Measurements from ENCODE around the gene ABCC8. TPM values are rescaled to one million over a fixed set of nuclear protein-coding genes. Genes with fewer than 3 reads are reported as not detected.

Gene ABCC8
- total and polyA plus RNA-seq, 2 experiments from 2014 or later, result not detected

- H3K4me1 ChIP-seq (ENCODE audit: insufficient read depth), result no peaks in the 10 kb centered on the region
- H2AFZ ChIP-seq, result no peak overlapping the region
- no peak overlapping the region for H3K4me3 ChIP-seq
- in situ Hi-C loops (cut with MboI), result no loop called here
- H3K79me2 ChIP-seq (ENCODE audit: insufficient read depth), result no peaks in the 10 kb centered on the region
- no peaks in the 10 kb centered on the region for H3K9me2 ChIP-seq (ENCODE audit: insufficient read depth)
- peaks cover 48% of the 10 kb centered on the region for H3K36me3 ChIP-seq (ENCODE audit: low read depth)
- H3K9ac ChIP-seq, result no peak overlapping the region
- WGBS, 2 experiments (ENCODE audit: low coverage in 1 of 2, low lambda C conversion rate in 2 of 2, missing lambda C conversion rate in 2 of 2), result 88 to 93% methylated on average over 2 of the region's 2 CpGs
- no peaks in the 10 kb centered on the region for H4K20me1 ChIP-seq (ENCODE audit: insufficient read depth)
- no peaks in the 10 kb centered on the region for H3K27me3 ChIP-seq (replicated peaks; ENCODE audit: insufficient read depth)
- no peak for TF ChIP-seq EZH2 (IDR thresholded peaks at IDR 0.05; ENCODE audit: insufficient read depth, poor library complexity, severe bottlenecking)
- TF ChIP-seq EZH2phosphoT487 (IDR thresholded peaks at IDR 0.05; ENCODE audit: insufficient read depth, low read depth), result no peak
- no peak for DNase-seq
- H3K4me2 ChIP-seq (ENCODE audit: unreplicated experiment), result no peak overlapping the region
- H3K9me3 ChIP-seq (ENCODE audit: low read depth), result no peaks in the 10 kb centered on the region
- H3K27ac ChIP-seq, result no peak overlapping the region
- no peaks in the 10 kb centered on the region for H3F3A ChIP-seq (ENCODE audit: insufficient read depth)
These were observed 106.9 kb downstream of the ABCC8 start for GRCh38 chr11:17369684-17370243.

GRCh38 chr11:17369094-17369493 is 107.6 kb downstream of the ABCC8 start:
- TF ChIP-seq EZH2phosphoT487 (IDR thresholded peaks at IDR 0.05; ENCODE audit: insufficient read depth, low read depth), result no peak
- TF ChIP-seq EZH2 (IDR thresholded peaks at IDR 0.05; ENCODE audit: insufficient read depth, poor library complexity, severe bottlenecking), result no peak
- Histone ChIP-seq H3F3A (ENCODE audit: insufficient read depth) (no peaks in the 10 kb centered on the region), H3K79me2 (ENCODE audit: insufficient read depth) (no peaks in the 10 kb centered on the region), H3K4me2 (ENCODE audit: unreplicated experiment) (no peak overlapping the region), H2AFZ (no peak overlapping the region), H3K9me3 (ENCODE audit: low read depth) (no peaks in the 10 kb centered on the region), H3K4me3 (no peak overlapping the region), H3K27ac (no peak overlapping the region), H3K9me2 (ENCODE audit: insufficient read depth) (no peaks in the 10 kb centered on the region), H3K9ac (no peak overlapping the region), H4K20me1 (ENCODE audit: insufficient read depth) (no peaks in the 10 kb centered on the region), H3K27me3 (replicated peaks; ENCODE audit: insufficient read depth) (no peaks in the 10 kb centered on the region), H3K36me3 (ENCODE audit: low read depth) (peaks cover 48% of the 10 kb centered on the region), H3K4me1 (ENCODE audit: insufficient read depth) (no peaks in the 10 kb centered on the region)
- in situ Hi-C loops (cut with MboI), result no loop called here
- no peak for DNase-seq

DNA sequence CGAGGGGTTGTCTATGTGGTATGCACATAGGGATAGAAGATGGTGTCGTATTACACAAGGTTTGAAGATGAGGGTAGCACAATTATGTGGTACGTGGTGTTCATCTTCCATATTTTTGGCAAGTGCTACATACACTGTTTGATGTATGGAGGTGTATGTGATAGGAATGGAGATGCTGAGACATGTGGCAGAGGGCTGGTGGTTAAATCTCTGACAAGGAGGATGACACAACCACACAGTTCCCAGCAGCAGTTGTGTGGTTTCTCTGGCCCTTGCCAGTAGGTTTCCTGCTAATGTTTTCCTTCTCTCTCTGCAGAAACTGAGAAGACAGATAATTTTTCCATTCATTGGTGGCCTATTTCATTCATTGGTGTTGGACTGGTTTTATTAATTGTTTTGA is 108.1 kb downstream of the ABCC8 start:
- no peaks in the 10 kb centered on the region for H3K9me2 ChIP-seq (ENCODE audit: insufficient read depth)
- in situ Hi-C loops (cut with MboI), result no loop called here
- 89 to 95% methylated on average over 3 of the region's 3 CpGs for WGBS, 2 experiments (ENCODE audit: low coverage in 1 of 2, low lambda C conversion rate in 2 of 2, missing lambda C conversion rate in 2 of 2)

DNA sequence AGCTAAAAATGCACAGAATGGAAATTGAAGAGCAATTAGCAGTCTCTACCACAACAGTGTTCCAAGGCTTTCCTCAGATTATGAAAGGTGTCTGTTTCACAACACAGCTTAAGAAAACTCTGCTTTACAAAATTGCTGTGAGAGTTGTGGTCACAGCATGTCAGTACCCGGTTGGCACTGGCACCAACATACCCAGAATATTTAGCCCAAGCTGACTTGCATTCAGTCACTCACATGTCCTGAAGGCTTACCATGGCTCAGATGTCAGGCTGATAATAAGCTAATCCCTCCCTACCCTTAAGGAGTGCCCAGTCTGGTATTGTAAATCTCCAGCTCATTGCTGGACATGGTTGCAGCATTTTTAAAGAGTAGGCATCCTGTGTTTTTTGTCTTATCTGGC is 110.2 kb downstream of the ABCC8 start:
- no peak for DNase-seq
- no peak for TF ChIP-seq EZH2phosphoT487 (IDR thresholded peaks at IDR 0.05; ENCODE audit: insufficient read depth, low read depth)
- no peak for TF ChIP-seq EZH2 (IDR thresholded peaks at IDR 0.05; ENCODE audit: insufficient read depth, poor library complexity, severe bottlenecking)
- H3K27me3 ChIP-seq (replicated peaks; ENCODE audit: insufficient read depth), result no peaks in the 10 kb centered on the region
- peaks cover 33% of the 10 kb centered on the region for H3K36me3 ChIP-seq (ENCODE audit: low read depth)
- H3K79me2 ChIP-seq (ENCODE audit: insufficient read depth), result no peaks in the 10 kb centered on the region
- no peak overlapping the region for H2AFZ ChIP-seq
- H3K9me2 ChIP-seq (ENCODE audit: insufficient read depth), result no peaks in the 10 kb centered on the region
- no peak overlapping the region for H3K27ac ChIP-seq
- H3K4me3 ChIP-seq, result no peak overlapping the region
- H3F3A ChIP-seq (ENCODE audit: insufficient read depth), result no peaks in the 10 kb centered on the region
- WGBS, 2 experiments (ENCODE audit: low coverage in 1 of 2, low lambda C conversion rate in 2 of 2, missing lambda C conversion rate in 2 of 2), result 86 to 94% methylated on average over 1 of the region's 1 CpG
- H4K20me1 ChIP-seq (ENCODE audit: insufficient read depth), result no peaks in the 10 kb centered on the region
- H3K9me3 ChIP-seq (ENCODE audit: low read depth), result no peaks in the 10 kb centered on the region
- no peaks in the 10 kb centered on the region for H3K4me1 ChIP-seq (ENCODE audit: insufficient read depth)
- in situ Hi-C loops (cut with MboI), result no loop called here
- no peak overlapping the region for H3K9ac ChIP-seq
- no peak overlapping the region for H3K4me2 ChIP-seq (ENCODE audit: unreplicated experiment)

More for the DNA sequence above, 108.1 kb downstream of the ABCC8 start:
- no peak overlapping the region for H3K4me3 ChIP-seq
- H2AFZ ChIP-seq, result no peak overlapping the region
- H3K79me2 ChIP-seq (ENCODE audit: insufficient read depth), result no peaks in the 10 kb centered on the region
- DNase-seq, result no peak
- no peaks in the 10 kb centered on the region for H3K9me3 ChIP-seq (ENCODE audit: low read depth)
- no peaks in the 10 kb centered on the region for H3K27me3 ChIP-seq (replicated peaks; ENCODE audit: insufficient read depth)
- no peaks in the 10 kb centered on the region for H4K20me1 ChIP-seq (ENCODE audit: insufficient read depth)
- H3K27ac ChIP-seq, result no peak overlapping the region
- H3K36me3 ChIP-seq (ENCODE audit: low read depth), result peaks cover 48% of the 10 kb centered on the region
- no peak overlapping the region for H3K9ac ChIP-seq
- H3K4me1 ChIP-seq (ENCODE audit: insufficient read depth), result no peaks in the 10 kb centered on the region
- no peaks in the 10 kb centered on the region for H3F3A ChIP-seq (ENCODE audit: insufficient read depth)
- no peak overlapping the region for H3K4me2 ChIP-seq (ENCODE audit: unreplicated experiment)
- TF ChIP-seq EZH2phosphoT487 (IDR thresholded peaks at IDR 0.05; ENCODE audit: insufficient read depth, low read depth) (no peak), EZH2 (IDR thresholded peaks at IDR 0.05; ENCODE audit: insufficient read depth, poor library complexity, severe bottlenecking) (no peak)

DNA sequence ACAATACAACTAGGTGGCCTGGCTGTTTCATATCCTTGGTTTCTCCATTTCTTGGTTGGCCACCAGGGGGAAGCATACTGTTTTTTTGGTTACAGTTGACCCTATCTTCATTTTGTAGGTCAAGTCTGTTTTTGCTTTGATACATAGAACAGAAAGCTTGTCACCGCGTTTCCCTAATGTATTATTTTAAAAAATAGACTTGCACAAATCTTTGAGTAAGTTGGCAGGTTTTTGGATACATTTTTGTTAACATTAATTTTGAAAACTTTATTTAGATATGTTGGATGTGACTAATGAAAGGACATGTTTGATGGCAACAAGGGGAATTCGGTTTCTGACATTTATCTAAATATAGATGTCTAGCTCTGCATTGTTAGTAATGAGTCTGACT is 122.0 kb downstream of the ABCC8 start:
- in situ Hi-C loops (cut with MboI), result no loop called here
- no peaks in the 10 kb centered on the region for H4K20me1 ChIP-seq (ENCODE audit: insufficient read depth)
- H3F3A ChIP-seq (ENCODE audit: insufficient read depth), result peaks cover 21% of the 10 kb centered on the region
- H3K4me3 ChIP-seq, result peak overlapping the region; percentile 90
- peaks cover 9% of the 10 kb centered on the region; the same call in 1 of the 2 replicates for H3K4me1 ChIP-seq (ENCODE audit: insufficient read depth)
- peak overlapping the region; percentile 96 for H3K4me2 ChIP-seq (ENCODE audit: unreplicated experiment)
- no peak overlapping the region for H3K27ac ChIP-seq
- H3K9ac ChIP-seq, result peak overlapping the region; percentile 89
- no peaks in the 10 kb centered on the region for H3K9me2 ChIP-seq (ENCODE audit: insufficient read depth)
- no peaks in the 10 kb centered on the region for H3K27me3 ChIP-seq (replicated peaks; ENCODE audit: insufficient read depth)
- no peaks in the 10 kb centered on the region for H3K36me3 ChIP-seq (ENCODE audit: low read depth)
- no peaks in the 10 kb centered on the region for H3K9me3 ChIP-seq (ENCODE audit: low read depth)
- no peaks in the 10 kb centered on the region for H3K79me2 ChIP-seq (ENCODE audit: insufficient read depth)
- 74% methylated on average over 3 of the region's 3 CpGs for WGBS, 2 experiments (ENCODE audit: low coverage in 1 of 2, low lambda C conversion rate in 2 of 2, missing lambda C conversion rate in 2 of 2)
- TF ChIP-seq EZH2 (IDR thresholded peaks at IDR 0.05; ENCODE audit: insufficient read depth, poor library complexity, severe bottlenecking) (no peak), EZH2phosphoT487 (IDR thresholded peaks at IDR 0.05; ENCODE audit: insufficient read depth, low read depth) (no peak)
- DNase-seq, result peak; percentile 76
- peak overlapping the region; percentile 96; the same call in 1 of the 2 replicates for H2AFZ ChIP-seq

All from GM23248 (cell line).